ENCODE data around the gene IFT172. TPM values are rescaled to one million over a fixed set of nuclear protein-coding genes. Genes with fewer than 3 reads are reported as not detected.

IFT172 gene
- total RNA-seq, 2 experiments from 2014 or later, result 12.1 to 13.9 TPM

GRCh38 chr2:27494284-27494943, 4.9 kb upstream of the IFT172 start:
- POLR2A ChIA-PET, result no interaction called here
- CTCF ChIA-PET, result no interaction called here

- ChIA-PET CTCF (no interaction called here), POLR2A (no interaction called here)
These were observed 4.4 kb upstream of the IFT172 start for GRCh38 chr2:27493948-27494283.

GRCh38 chr2:27492557-27492956, 3.0 kb upstream of the IFT172 start:
- CTCF ChIA-PET, result no interaction called here
- POLR2A ChIA-PET, result no interaction called here

- ChIA-PET CTCF (no interaction called here), POLR2A (no interaction called here)
These were observed 435 bp downstream of the IFT172 start for GRCh38 chr2:27489118-27489497.

- ChIA-PET POLR2A (no interaction called here), CTCF (no interaction called here)
These were observed 4.0 kb downstream of the IFT172 start for GRCh38 chr2:27485496-27485895.

GRCh38 chr2:27471961-27472360, 17.6 kb downstream of the IFT172 start:
- CTCF ChIA-PET, result no interaction called here
- POLR2A ChIA-PET, result no interaction called here

GRCh38 chr2:27464443-27464842, 25.1 kb downstream of the IFT172 start:
- POLR2A ChIA-PET, result no interaction called here
- CTCF ChIA-PET, result no interaction called here

GRCh38 chr2:27461118-27461517, 28.4 kb downstream of the IFT172 start:
- POLR2A ChIA-PET, result no interaction called here
- CTCF ChIA-PET, result no interaction called here

- POLR2A ChIA-PET, result no interaction called here
- CTCF ChIA-PET, result no interaction called here
These were observed 35.6 kb downstream of the IFT172 start for GRCh38 chr2:27453968-27454367.

- POLR2A ChIA-PET, result no interaction called here
- CTCF ChIA-PET, result no interaction called here
These were observed 38.4 kb downstream of the IFT172 start for GRCh38 chr2:27451095-27451494.

- CTCF ChIA-PET, result no interaction called here
- POLR2A ChIA-PET, result no interaction called here
These were observed 41.2 kb downstream of the IFT172 start for GRCh38 chr2:27448381-27448780.

GRCh38 chr2:27446057-27446456, 43.5 kb downstream of the IFT172 start:
- POLR2A ChIA-PET, result no interaction called here
- CTCF ChIA-PET, result interaction anchor here (0.6 kb wide), 1 partner anchor 1683 kb away, joined by 3 read pairs; no protein-coding TSS in a partner anchor

- CTCF ChIA-PET, result interaction anchor here (0.6 kb wide), 1 partner anchor 1683 kb away, joined by 3 read pairs; no protein-coding TSS in a partner anchor
- POLR2A ChIA-PET, result no interaction called here
These were observed 43.9 kb downstream of the IFT172 start for GRCh38 chr2:27445615-27446014.

GRCh38 chr2:27445155-27445554, 44.4 kb downstream of the IFT172 start:
- ChIA-PET CTCF (no interaction called here), POLR2A (no interaction called here)

GRCh38 chr2:27442920-27443282, 46.6 kb downstream of the IFT172 start:
- CTCF ChIA-PET, result no interaction called here
- POLR2A ChIA-PET, result no interaction called here

- CTCF ChIA-PET, result interaction anchor here (0.9 kb wide), 1 partner anchor 240 kb away, joined by 3 read pairs; no protein-coding TSS in a partner anchor
- POLR2A ChIA-PET, result no interaction called here
These were observed 47.3 kb downstream of the IFT172 start, which contains the start of gene KRTCAP3 for GRCh38 chr2:27441958-27442919. KRTCAP3 (plus strand) TSS chr2:27442381; CDS start chr2:27442413, 32 bp downstream.

- ChIA-PET CTCF (interaction anchor here (0.9 to 1.0 kb wide), 2 partner anchors 69 to 241 kb away, joined by 3 read pairs; no protein-coding TSS in a partner anchor), POLR2A (no interaction called here)
These were observed 48.2 kb downstream of the IFT172 start for GRCh38 chr2:27441226-27441926.

GRCh38 chr2:27435628-27436027, 53.9 kb downstream of the IFT172 start:
- POLR2A ChIA-PET, result no interaction called here
- CTCF ChIA-PET, result no interaction called here

- POLR2A ChIA-PET, result interaction anchor here (0.8 to 2.2 kb wide), 4 partner anchors 22 to 237 kb away, joined by 3 to 6 read pairs (median 4); partner anchors contain the start of genes CCDC121, GPN1, PPM1G and ZNF513
- CTCF ChIA-PET, result interaction anchor here (1.0 to 3.5 kb wide), 7 partner anchors 22 to 252 kb away, joined by 3 to 16 read pairs (median 3); partner anchors contain the start of genes PPM1G, SLC4A1AP and SUPT7L
These were observed 58.1 kb downstream of the IFT172 start for GRCh38 chr2:27431395-27431794.

- ChIA-PET POLR2A (interaction anchor here (0.6 to 2.8 kb wide), 4 partner anchors 19 to 58 kb away, joined by 3 to 27 read pairs (median 4); partner anchors contain the start of gene PPM1G), CTCF (interaction anchor here (0.6 to 3.5 kb wide), 4 partner anchors 11 to 1014 kb away, joined by 3 to 16 read pairs (median 7); partner anchors contain the start of genes EIF2B4, PPM1G and SNX17)
These were observed 60.5 kb downstream of the IFT172 start for GRCh38 chr2:27428978-27429541.
